ENCODE data around the gene TCEAL7.

GRCh38 chrX:103309860-103310554 is 20.0 kb upstream of the TCEAL7 start:
- TF ChIP-seq CTCF (IDR thresholded peaks at IDR 0.05) = no peak
- no peak for TF ChIP-seq EP300 (IDR thresholded peaks at IDR 0.05)
- TF ChIP-seq POLR2A (IDR thresholded peaks at IDR 0.05) = no peak

Data from tibial nerve (tissue), 4 donors.